ENCODE results near the gene ADAMTS1. TPM values are rescaled to one million over a fixed set of nuclear protein-coding genes. Genes with fewer than 3 reads are reported as not detected.

The ADAMTS1 gene
- total RNA-seq, 1 donor from 2014 or later = 23.0 TPM

- DNase-seq (ENCODE audit: low read depth) = no peak
Measured at GRCh38 chr21:26845759-26846035, 488 bp upstream of the ADAMTS1 start.

- peak; percentile 69 for DNase-seq (ENCODE audit: low read depth)
Measured at GRCh38 chr21:26844258-26845065, 747 bp downstream of the ADAMTS1 start.

- peak; percentile 57 for DNase-seq (ENCODE audit: low read depth)
Measured at GRCh38 chr21:26843933-26844257, 1.3 kb downstream of the ADAMTS1 start.

- DNase-seq (ENCODE audit: low read depth) = peak; percentile 97
Measured at GRCh38 chr21:26842974-26843932, 2.0 kb downstream of the ADAMTS1 start.

- DNase-seq (ENCODE audit: low read depth) = peak; percentile 70
Measured at GRCh38 chr21:26842300-26842699, 2.9 kb downstream of the ADAMTS1 start.

GRCh38 chr21:26840912-26841311 lies 4.3 kb downstream of the ADAMTS1 start:
- DNase-seq (ENCODE audit: low read depth) = peak; percentile 93

- DNase-seq (ENCODE audit: low read depth) = no peak
Measured at GRCh38 chr21:26840201-26840600, 5.0 kb downstream of the ADAMTS1 start.

- DNase-seq (ENCODE audit: low read depth) = no peak
Measured at GRCh38 chr21:26837539-26837938, 7.7 kb downstream of the ADAMTS1 start.

GRCh38 chr21:26836528-26836927 lies 8.7 kb downstream of the ADAMTS1 start:
- no peak for DNase-seq (ENCODE audit: low read depth)

- no peak for DNase-seq (ENCODE audit: low read depth)
Measured at GRCh38 chr21:26835714-26836265, 9.4 kb downstream of the ADAMTS1 start.

GRCh38 chr21:26835027-26835713 lies 10.0 kb downstream of the ADAMTS1 start:
- peak; percentile 54 for DNase-seq (ENCODE audit: low read depth)

- DNase-seq (ENCODE audit: low read depth) = peak; percentile 38
Measured at GRCh38 chr21:26834181-26834905, 10.9 kb downstream of the ADAMTS1 start.

GRCh38 chr21:26833460-26833939 lies 11.7 kb downstream of the ADAMTS1 start:
- no peak for DNase-seq (ENCODE audit: low read depth)

- no peak for DNase-seq (ENCODE audit: low read depth)
Measured at GRCh38 chr21:26833011-26833410, 12.2 kb downstream of the ADAMTS1 start.

- DNase-seq (ENCODE audit: low read depth) = no peak
Measured at GRCh38 chr21:26832546-26832945, 12.7 kb downstream of the ADAMTS1 start.

GRCh38 chr21:26826801-26827200 lies 18.4 kb downstream of the ADAMTS1 start:
- DNase-seq (ENCODE audit: low read depth) = peak; percentile 79

- no peak for DNase-seq (ENCODE audit: low read depth)
Measured at GRCh38 chr21:26820509-26820908, 24.7 kb downstream of the ADAMTS1 start.

GRCh38 chr21:26819740-26820324 lies 25.4 kb downstream of the ADAMTS1 start:
- no peak for DNase-seq (ENCODE audit: low read depth)

- DNase-seq (ENCODE audit: low read depth) = no peak
Measured at GRCh38 chr21:26818906-26819305, 26.3 kb downstream of the ADAMTS1 start.

GRCh38 chr21:26815197-26815596 lies 30.0 kb downstream of the ADAMTS1 start:
- no peak for DNase-seq (ENCODE audit: low read depth)

Data from myocyte (in vitro differentiated cells).